AG09319 (cell line): ENCODE results near the gene MTMR3.
A peak's percentile ranks its signal among the peaks of the same experiment; 100 is the strongest.

Experiments
- DNase-seq: peaks from one replicate; pipeline ENCODE4 v3.0.0-alpha.2; 2010; ENCODE audit warnings: low read depth; ENCODE audit errors: extremely low read depth
- TF ChIP-seq, protein P1 (sequence below): IDR thresholded peaks from 2 replicates; pipeline ENCODE4 v1.5.1; 2011; ENCODE audit warnings: low read depth, mild to moderate bottlenecking, inconsistent platforms, low read length, moderate library complexity

Gene MTMR3

DNA sequence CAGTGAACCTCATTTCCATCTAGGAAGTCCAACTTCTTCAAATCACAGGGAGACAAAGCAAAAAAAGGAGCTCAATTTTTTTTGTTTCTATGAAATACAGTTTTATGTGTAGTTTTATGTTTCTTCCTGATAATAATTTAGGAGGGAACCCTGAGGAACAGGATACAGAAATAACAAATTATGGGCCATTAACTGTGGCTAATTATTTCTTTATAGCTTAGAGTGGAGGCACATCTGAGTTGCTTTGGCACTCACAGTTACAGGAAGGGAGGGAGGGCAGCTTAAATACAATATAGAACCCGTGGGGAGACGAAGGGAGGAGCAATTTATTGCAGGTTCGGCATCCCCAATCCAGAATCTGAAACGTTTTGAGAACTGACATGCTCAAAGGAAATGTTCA lies 160.2 kb downstream of the MTMR3 start:
- TF ChIP-seq, protein P1, sequence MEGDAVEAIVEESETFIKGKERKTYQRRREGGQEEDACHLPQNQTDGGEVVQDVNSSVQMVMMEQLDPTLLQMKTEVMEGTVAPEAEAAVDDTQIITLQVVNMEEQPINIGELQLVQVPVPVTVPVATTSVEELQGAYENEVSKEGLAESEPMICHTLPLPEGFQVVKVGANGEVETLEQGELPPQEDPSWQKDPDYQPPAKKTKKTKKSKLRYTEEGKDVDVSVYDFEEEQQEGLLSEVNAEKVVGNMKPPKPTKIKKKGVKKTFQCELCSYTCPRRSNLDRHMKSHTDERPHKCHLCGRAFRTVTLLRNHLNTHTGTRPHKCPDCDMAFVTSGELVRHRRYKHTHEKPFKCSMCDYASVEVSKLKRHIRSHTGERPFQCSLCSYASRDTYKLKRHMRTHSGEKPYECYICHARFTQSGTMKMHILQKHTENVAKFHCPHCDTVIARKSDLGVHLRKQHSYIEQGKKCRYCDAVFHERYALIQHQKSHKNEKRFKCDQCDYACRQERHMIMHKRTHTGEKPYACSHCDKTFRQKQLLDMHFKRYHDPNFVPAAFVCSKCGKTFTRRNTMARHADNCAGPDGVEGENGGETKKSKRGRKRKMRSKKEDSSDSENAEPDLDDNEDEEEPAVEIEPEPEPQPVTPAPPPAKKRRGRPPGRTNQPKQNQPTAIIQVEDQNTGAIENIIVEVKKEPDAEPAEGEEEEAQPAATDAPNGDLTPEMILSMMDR: no peak
- no peak for DNase-seq

GRCh38 chr22:30044369-30044768 lies 161.4 kb downstream of the MTMR3 start:
- TF ChIP-seq, protein P1: no peak
- peak; percentile 37 for DNase-seq

GRCh38 chr22:30044881-30045493 lies 162.0 kb downstream of the MTMR3 start:
- DNase-seq: no peak

DNA sequence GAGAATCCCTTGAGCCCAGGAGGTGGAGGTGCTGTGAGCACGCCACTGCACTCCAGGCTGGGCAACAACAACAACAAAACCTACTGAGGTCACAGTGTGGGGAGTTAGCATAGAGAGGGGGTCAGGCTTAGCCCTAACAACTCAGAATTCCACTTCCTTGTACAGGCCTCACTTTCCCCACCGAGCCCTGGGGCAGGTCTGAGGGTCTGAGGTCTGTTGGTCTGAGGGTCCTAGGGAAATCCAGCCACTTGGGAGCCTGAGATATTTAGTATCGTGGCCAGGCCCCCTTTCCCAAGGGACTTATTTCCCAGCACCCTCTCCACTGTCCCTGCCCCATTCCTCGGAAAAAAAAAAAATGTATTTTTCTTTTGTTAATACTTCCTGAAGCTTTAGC lies 162.5 kb downstream of the MTMR3 start:
- no peak for DNase-seq
- TF ChIP-seq, protein P1: no peak

More at GRCh38 chr22:30044881-30045493, 162.0 kb downstream of the MTMR3 start:
- TF ChIP-seq, protein P1: no peak

GRCh38 chr22:30045901-30046715 lies 163.1 kb downstream of the MTMR3 start:
- no peak for DNase-seq
- TF ChIP-seq, protein P1: no peak

GRCh38 chr22:30046716-30047363 lies 163.9 kb downstream of the MTMR3 start:
- DNase-seq: no peak
- TF ChIP-seq, protein P1: no peak

GRCh38 chr22:30047364-30047738 lies 164.4 kb downstream of the MTMR3 start:
- no peak for DNase-seq
- TF ChIP-seq, protein P1: no peak
